Measurements from ENCODE around the gene BTG4.

Gene BTG4

GRCh38 chr11:111537336-111537860 is 25.2 kb upstream of the BTG4 start:
- no peak for DNase-seq (ENCODE audit: low read depth)

DNA sequence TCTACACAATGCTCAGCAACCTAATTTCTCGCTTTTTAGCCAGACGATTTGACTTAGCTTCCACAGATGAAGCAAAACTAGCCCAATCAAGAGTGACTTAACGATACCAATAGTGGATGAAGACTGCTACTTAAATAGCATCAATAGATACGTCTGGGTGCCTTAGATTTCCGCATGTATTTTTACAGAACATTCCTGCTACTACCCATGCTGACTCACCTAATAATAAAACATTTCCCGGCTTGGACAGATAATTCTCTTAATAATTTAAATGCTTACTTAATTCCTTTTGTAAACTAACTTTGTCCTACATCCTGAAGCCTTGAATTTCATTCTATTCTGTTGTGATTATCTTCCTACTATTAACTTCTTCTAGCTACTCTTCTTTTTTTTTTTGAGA is 23.1 kb upstream of the BTG4 start:
- no peak for DNase-seq (ENCODE audit: low read depth)

DNA sequence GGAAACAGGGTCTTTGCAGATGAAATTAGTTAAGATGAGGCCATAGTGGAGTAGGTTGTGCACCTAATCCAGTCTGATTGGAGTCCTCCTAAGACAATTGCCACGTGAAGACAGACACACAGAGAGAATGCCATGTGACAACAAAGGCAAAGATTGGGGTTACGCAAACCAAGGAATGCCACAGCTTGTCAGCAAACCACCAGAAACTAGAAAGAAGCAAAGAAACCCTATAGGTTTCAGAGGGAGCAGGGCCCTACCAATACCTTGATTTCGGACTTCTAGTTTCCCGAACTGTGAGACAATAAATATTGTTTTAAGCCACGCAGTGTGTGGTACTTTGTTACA is 20.2 kb upstream of the BTG4 start:
- no peak for DNase-seq (ENCODE audit: low read depth)

- peak; percentile 41 for DNase-seq (ENCODE audit: low read depth)
Observed at GRCh38 chr11:111531687-111532364, 19.6 kb upstream of the BTG4 start.

- no peak for DNase-seq (ENCODE audit: low read depth)
Observed at GRCh38 chr11:111531136-111531535, 18.9 kb upstream of the BTG4 start.

- DNase-seq (ENCODE audit: low read depth) = no peak
Observed at GRCh38 chr11:111530091-111530490, 17.9 kb upstream of the BTG4 start.

DNA sequence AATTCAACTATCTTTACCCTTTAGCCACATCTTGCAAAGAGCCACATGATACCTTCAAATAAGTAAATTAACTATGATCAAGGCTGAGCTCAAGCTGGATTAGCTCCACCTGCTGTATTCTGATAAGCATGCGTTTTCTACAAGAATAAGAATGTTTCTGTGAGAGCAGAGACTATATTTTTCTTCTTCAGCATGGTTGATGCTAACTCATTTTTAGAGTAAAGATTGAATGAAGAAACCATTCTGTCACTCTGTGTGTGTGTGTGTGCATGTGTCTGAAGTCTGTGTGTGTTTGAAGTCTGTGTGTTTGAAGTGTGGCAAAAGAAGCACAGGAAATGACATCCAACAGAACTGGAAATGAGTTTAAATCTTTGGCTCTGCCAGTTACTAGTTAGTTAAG is 16.4 kb upstream of the BTG4 start:
- no peak for DNase-seq (ENCODE audit: low read depth)

- no peak for DNase-seq (ENCODE audit: low read depth)
Observed at GRCh38 chr11:111527279-111527678, 15.1 kb upstream of the BTG4 start.

- no peak for DNase-seq (ENCODE audit: low read depth)
Observed at GRCh38 chr11:111526501-111526900, 14.3 kb upstream of the BTG4 start.

DNA sequence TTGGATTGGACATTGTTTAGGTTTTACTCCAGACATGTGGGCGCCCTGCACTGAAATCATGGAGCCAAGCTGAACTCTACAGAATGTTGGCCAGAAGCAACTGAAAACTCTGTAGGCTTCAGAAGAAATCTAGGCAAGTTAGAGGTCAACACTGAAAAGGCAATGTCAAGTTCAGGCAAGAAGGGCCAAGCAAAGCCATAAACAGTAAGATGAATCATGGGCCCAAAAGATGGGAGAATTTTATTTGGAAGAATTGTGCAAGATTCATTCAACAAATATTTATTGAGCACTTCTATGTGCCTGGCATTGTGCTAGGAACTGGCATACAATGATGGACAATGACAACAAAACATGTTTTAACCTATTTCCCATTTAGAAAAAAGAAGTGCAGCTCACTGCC is 13.3 kb upstream of the BTG4 start:
- no peak for DNase-seq (ENCODE audit: low read depth)

- DNase-seq (ENCODE audit: low read depth) = no peak
Observed at GRCh38 chr11:111524056-111524455, 11.9 kb upstream of the BTG4 start.

DNA sequence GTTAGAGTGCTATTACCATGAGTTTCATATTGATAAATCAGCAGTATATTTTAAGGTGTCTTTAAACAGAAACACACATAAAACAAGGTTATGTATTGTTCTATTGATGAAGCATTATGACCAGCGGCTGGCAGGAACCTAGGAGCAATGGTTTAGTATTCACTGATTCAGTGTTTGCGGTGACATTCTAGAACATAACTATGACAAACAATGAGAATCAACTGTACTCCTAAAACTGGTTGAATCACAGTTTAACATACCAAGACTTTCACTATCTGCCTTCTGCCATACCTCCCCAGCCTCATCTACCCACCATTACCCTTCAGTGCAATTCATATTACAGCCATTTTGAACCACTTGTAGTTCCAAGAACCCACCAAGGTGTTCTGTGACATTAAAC is 11.2 kb upstream of the BTG4 start:
- DNase-seq (ENCODE audit: low read depth) = no peak

- DNase-seq (ENCODE audit: low read depth) = no peak
Observed at GRCh38 chr11:111522426-111522825, 10.2 kb upstream of the BTG4 start.

- no peak for DNase-seq (ENCODE audit: low read depth)
Observed at GRCh38 chr11:111521135-111521534, 8.9 kb upstream of the BTG4 start.

- DNase-seq (ENCODE audit: low read depth) = no peak
Observed at GRCh38 chr11:111520560-111520959, 8.4 kb upstream of the BTG4 start.

DNA sequence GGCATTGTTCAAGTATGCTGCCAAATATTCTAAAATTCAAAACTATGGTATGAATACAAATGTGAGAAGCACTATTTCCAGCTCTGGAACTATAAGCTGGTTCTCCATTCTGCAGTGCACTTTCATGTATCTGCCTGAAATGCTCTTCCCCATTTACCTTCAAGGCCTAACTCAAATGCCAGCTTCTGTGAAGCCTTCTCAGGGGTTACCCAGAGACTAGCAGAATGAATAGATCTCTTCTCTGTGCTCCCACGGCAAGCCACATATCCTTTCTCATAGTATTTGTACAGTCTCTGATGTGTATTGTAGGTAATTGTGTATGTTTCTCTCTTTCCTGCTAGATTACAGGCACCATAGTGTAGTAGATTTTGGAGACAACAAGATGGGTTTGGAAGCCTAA is 6.5 kb upstream of the BTG4 start:
- no peak for DNase-seq (ENCODE audit: low read depth)

DNA sequence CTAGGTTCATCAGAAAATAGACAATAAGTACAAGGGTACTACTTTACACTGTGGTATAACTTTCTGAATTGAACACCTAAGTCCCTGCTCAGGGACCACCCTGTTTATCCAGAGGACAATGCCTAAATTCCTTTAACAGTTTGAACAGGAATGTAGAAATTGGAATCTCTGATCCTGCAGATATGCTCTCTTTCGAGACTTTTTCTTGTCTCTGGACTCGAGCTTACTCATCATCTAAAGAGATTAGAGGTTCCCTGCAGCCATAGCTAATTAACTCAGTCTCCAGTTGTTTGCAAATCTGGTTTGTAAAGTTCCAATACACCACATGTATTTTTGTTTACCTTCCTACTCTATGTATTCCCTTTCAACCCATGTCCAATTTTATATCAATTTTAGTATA is 3.4 kb upstream of the BTG4 start:
- no peak for DNase-seq (ENCODE audit: low read depth)

DNA sequence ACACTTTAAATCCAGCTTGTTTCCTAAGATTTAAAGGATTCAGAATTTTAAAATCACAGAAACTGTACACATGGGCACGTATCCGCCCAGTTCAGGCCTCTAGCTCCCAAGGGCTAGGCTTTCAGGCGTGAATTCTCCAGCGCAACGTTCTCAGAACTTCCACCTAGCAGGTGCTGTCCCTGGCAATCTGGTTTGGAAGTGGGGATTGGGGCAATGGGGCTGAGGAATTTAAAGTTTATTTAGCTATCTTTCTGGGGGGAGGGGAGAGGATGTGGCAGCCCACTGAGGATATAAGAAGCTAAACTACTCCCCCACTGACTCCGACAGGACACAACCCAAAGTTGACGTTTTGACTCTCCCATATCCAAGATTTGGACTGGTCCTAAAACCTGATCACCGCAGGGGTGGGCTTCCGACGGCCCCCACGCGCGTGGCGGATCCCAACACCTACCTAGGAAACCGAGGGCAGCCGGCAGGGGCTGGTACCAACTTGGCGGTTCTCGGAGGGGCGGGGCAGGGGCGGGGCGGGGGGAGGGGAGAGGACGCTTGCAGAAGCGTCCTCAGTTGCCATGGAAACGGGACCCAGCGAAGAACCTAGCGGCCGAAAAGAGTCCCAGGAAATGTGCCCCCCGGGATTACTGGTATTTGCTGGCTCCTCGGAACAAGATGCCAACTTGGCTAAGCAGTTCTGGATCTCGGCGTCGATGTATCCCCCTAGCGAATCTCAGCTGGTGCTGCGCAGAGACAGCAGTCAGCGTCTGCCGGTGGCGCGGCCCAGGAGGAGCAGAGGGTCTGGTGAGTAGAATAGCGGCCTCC is 2.2 kb upstream of the BTG4 start, which contains the start of gene HOATZ:
Gene HOATZ, plus strand, starts transcription at position 563 of the 816 bp plus-strand sequence. Its CDS starts 7 bp downstream, at position 570.
- DNase-seq (ENCODE audit: low read depth) = no peak

DNA sequence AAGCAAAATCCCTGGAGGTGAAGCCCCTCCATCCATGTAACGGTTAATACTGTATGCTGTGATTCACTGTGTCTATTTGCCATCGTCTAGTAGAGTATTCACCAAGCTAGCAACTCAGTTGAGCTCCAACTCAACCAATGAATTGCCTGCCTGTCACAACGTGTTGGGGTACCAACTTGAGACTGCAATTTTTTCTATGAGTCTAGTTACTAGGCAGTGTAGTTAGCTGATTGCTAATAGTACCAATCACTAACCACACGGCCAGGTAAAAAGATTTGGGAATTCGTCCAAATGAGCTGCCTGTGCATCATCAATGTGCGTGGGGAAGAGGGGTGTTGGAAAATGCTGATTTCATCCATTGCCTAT is 1.0 kb upstream of the BTG4 start:
- no peak for DNase-seq (ENCODE audit: low read depth)

- no peak for DNase-seq (ENCODE audit: low read depth)
Observed at GRCh38 chr11:111510311-111510710, 1.9 kb downstream of the BTG4 start.

DNA sequence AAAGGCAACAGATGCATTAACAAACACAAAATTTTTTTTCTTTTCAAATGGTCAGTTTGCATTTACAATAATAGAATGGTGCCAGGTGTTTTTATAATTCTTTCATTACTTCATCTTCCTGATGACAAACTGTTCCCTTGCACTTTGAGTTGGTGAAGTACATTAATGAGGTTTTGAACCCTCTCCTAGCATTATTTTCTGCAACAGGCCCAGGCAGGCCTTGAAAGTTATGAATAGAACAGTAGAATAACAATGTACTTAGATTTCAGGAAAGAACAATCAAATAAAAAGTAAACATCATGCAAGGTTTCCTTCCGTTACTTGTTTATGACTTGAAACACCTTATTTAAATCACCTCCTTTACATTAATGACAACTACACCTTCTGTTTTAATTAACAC is 9.6 kb downstream of the BTG4 start:
- DNase-seq (ENCODE audit: low read depth) = no peak

- DNase-seq (ENCODE audit: low read depth) = no peak
Observed at GRCh38 chr11:111500481-111500880, 11.7 kb downstream of the BTG4 start.

DNA sequence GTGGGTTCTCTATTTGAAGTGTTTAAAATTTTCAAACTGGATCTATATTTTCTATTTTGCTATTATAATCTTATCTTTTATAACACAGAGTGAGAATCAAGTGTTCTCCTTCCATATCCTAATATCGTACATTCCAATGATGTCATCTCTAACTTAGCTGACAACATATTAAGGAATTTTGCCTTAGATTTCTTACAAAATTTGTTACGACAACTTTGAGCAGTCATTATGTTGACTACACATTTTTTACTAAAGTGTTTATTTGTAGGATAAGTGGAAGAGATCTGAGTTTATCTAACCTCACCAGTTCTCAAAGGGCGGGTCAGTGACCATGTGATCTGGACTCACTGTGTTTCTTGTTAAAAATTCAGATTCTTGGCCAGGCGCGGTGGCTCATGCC is 12.7 kb downstream of the BTG4 start:
- DNase-seq (ENCODE audit: low read depth) = no peak

- DNase-seq (ENCODE audit: low read depth) = no peak
Observed at GRCh38 chr11:111494040-111494439, 18.1 kb downstream of the BTG4 start.

All from stimulated activated CD4-positive, alpha-beta T cell treated with anti-CD3 and anti-CD28 coated beads, Interleukin-2, amount 100 ng/mL, for 4 hours (primary cell).